ENCODE measurements around the gene ASAH2.
A peak's percentile ranks its signal among the peaks of the same experiment; 100 is the strongest.

GRCh38 chr10:50224330-50224952 lies 26.9 kb downstream of the ASAH2 start:
- TF ChIP-seq CTCF (IDR thresholded peaks at IDR 0.05; ENCODE audit: poor library complexity): peak; percentile 59
- TF ChIP-seq EZH2phosphoT487 (IDR thresholded peaks at IDR 0.05; ENCODE audit: low read depth, severe bottlenecking, unreplicated experiment): no peak
- no peak for TF ChIP-seq EZH2 (IDR thresholded peaks at IDR 0.05; ENCODE audit: borderline replicate concordance)

Data from hepatocyte (in vitro differentiated cells).